MM.1S (cell line): ENCODE results near the gene TMCO1.

Experiments
- DNase-seq: peaks from one replicate; pipeline ENCODE4 v3.0.0-alpha.2; 2015
- H2AFZ ChIP-seq: fragments of 300-600 bp; sonication (generic); 2 replicates; pipeline ENCODE4 v1.6.0; 2016; ENCODE audit warnings: antibody characterized with exemption, low read length
- H3F3A ChIP-seq: fragments of 300-600 bp; sonication (generic); 2 replicates; pipeline ENCODE4 v1.6.1; 2016; ENCODE audit warnings: mild to moderate bottlenecking, antibody characterized with exemption, low read length, moderate library complexity, mixed read lengths; ENCODE audit not compliant: insufficient read depth
- H3K27ac ChIP-seq: fragments of 300-600 bp; sonication (generic); 2 replicates; pipeline ENCODE4 v1.5.1; 2016; ENCODE audit warnings: mild to moderate bottlenecking, low read length
- H3K27me3 ChIP-seq: fragments of 300-600 bp; sonication (generic); replicated peaks from 2 replicates; pipeline ENCODE4 v1.6.0; 2016; ENCODE audit warnings: low read length; ENCODE audit not compliant: insufficient read depth
- H3K36me3 ChIP-seq: fragments of 300-600 bp; sonication (generic); replicated peaks from 2 replicates; pipeline ENCODE4 v1.6.1; 2016; ENCODE audit warnings: mild to moderate bottlenecking, low read length, mixed read lengths; ENCODE audit not compliant: insufficient read depth
- H3K4me1 ChIP-seq: fragments of 300-600 bp; sonication (generic); 2 replicates; pipeline ENCODE4 v1.6.1; 2016; ENCODE audit warnings: low read length, mixed read lengths
- H3K4me2 ChIP-seq: fragments of 300-600 bp; sonication (generic); 2 replicates; pipeline ENCODE4 v1.6.0; 2016; ENCODE audit warnings: low read depth, low read length
- H3K4me3 ChIP-seq: fragments of 300-600 bp; sonication (generic); 2 replicates; pipeline ENCODE4 v1.5.1; 2016; ENCODE audit warnings: low read length, mixed read lengths
- H3K79me2 ChIP-seq: fragments of 300-600 bp; sonication (generic); 2 replicates; pipeline ENCODE4 v1.6.1; 2016; ENCODE audit warnings: mixed run types, low read length, mixed read lengths
- H3K9ac ChIP-seq: fragments of 300-600 bp; sonication (generic); 2 replicates; pipeline ENCODE4 v1.6.1; 2016; ENCODE audit warnings: low read length, mixed read lengths
- H3K9me2 ChIP-seq: fragments of 300-600 bp; sonication (generic); replicated peaks from 2 replicates; pipeline ENCODE4 v1.6.1; 2016; ENCODE audit warnings: mild to moderate bottlenecking, low read length, mixed read lengths; ENCODE audit not compliant: insufficient read depth
- H3K9me3 ChIP-seq: fragments of 300-600 bp; sonication (generic); replicated peaks from 2 replicates; pipeline ENCODE4 v1.6.1; 2016; ENCODE audit warnings: mild to moderate bottlenecking, low read length, mixed read lengths; ENCODE audit not compliant: insufficient read depth
- H4K20me1 ChIP-seq: fragments of 300-600 bp; sonication (generic); 2 replicates; pipeline ENCODE4 v1.6.1; 2016; ENCODE audit warnings: mild to moderate bottlenecking, low read length, moderate library complexity, mixed read lengths; ENCODE audit not compliant: insufficient read depth
- EZH2 ChIP-seq: fragments of 300-600 bp; sonication (generic); optimal IDR thresholded peaks from 2 replicates; pipeline ENCODE3; 2017; ENCODE audit warnings: low read depth, mild to moderate bottlenecking, antibody characterized with exemption, low read length, mixed read lengths
- EZH2phosphoT487 ChIP-seq: fragments of 300-600 bp; sonication (generic); IDR thresholded peaks from 2 replicates; pipeline ENCODE4 v1.6.1; 2018; ENCODE audit warnings: antibody characterized with exemption, low read length
- TF ChIP-seq, protein P1 (sequence below): fragments of 300-600 bp; sonication (generic); IDR thresholded peaks from 2 replicates; pipeline ENCODE4 v1.5.1; 2016; ENCODE audit warnings: antibody characterized with exemption, low read length, mixed read lengths

Gene TMCO1

GRCh38 chr1:165773324-165773965, 4.8 kb upstream of the TMCO1 start:
- no peak overlapping the region for H3K4me3 ChIP-seq
- H3K4me2 ChIP-seq: no peak overlapping the region
- H3K79me2 ChIP-seq: peaks cover 12% of the 10 kb centered on the region
- H2AFZ ChIP-seq: no peak overlapping the region
- no peaks in the 10 kb centered on the region for H3K27me3 ChIP-seq
- DNase-seq: peak; percentile 4
- no peak overlapping the region for H3K9ac ChIP-seq
- H3K27ac ChIP-seq: no peak overlapping the region
- H3K9me3 ChIP-seq: no peaks in the 10 kb centered on the region
- TF ChIP-seq EZH2phosphoT487 (no peak), EZH2 (no peak)
- TF ChIP-seq, protein P1, sequence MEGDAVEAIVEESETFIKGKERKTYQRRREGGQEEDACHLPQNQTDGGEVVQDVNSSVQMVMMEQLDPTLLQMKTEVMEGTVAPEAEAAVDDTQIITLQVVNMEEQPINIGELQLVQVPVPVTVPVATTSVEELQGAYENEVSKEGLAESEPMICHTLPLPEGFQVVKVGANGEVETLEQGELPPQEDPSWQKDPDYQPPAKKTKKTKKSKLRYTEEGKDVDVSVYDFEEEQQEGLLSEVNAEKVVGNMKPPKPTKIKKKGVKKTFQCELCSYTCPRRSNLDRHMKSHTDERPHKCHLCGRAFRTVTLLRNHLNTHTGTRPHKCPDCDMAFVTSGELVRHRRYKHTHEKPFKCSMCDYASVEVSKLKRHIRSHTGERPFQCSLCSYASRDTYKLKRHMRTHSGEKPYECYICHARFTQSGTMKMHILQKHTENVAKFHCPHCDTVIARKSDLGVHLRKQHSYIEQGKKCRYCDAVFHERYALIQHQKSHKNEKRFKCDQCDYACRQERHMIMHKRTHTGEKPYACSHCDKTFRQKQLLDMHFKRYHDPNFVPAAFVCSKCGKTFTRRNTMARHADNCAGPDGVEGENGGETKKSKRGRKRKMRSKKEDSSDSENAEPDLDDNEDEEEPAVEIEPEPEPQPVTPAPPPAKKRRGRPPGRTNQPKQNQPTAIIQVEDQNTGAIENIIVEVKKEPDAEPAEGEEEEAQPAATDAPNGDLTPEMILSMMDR: no peak
- H3K4me1 ChIP-seq: peaks cover 3% of the 10 kb centered on the region; the same call in 1 of the 2 replicates
- H3F3A ChIP-seq: peaks cover 12% of the 10 kb centered on the region
- no peaks in the 10 kb centered on the region for H4K20me1 ChIP-seq
- H3K9me2 ChIP-seq: no peaks in the 10 kb centered on the region
- no peaks in the 10 kb centered on the region for H3K36me3 ChIP-seq

DNA sequence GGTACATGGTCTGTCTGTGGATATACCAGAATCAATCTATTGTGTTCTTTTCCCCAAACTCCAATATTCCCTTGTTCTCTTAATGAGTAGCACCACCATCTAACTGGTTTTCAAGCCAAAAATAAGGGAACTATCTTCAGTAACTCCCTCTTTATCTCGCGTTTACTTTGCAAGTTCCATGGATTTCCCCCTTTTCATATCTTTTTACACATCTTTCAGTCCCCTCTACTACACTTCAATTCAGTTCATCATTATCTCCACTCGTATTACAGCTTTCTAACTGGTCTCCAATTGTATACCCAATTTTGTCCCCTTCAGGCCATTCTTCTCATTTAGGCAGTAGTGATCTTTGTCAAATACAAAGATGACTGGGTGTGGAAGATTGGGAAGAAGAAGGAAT, 4.1 kb upstream of the TMCO1 start:
- no peak for DNase-seq
- H3K36me3 ChIP-seq: no peaks in the 10 kb centered on the region
- H3K4me2 ChIP-seq: no peak overlapping the region
- no peak overlapping the region for H2AFZ ChIP-seq
- no peaks in the 10 kb centered on the region for H4K20me1 ChIP-seq
- H3K4me1 ChIP-seq: peaks cover 7% of the 10 kb centered on the region; the same call in 1 of the 2 replicates
- H3K79me2 ChIP-seq: peaks cover 19% of the 10 kb centered on the region
- H3F3A ChIP-seq: peaks cover 17% of the 10 kb centered on the region
- TF ChIP-seq, protein P1: no peak
- TF ChIP-seq EZH2 (no peak), EZH2phosphoT487 (no peak)
- no peak overlapping the region for H3K27ac ChIP-seq
- H3K9me3 ChIP-seq: no peaks in the 10 kb centered on the region
- no peak overlapping the region for H3K9ac ChIP-seq
- no peaks in the 10 kb centered on the region for H3K9me2 ChIP-seq
- H3K4me3 ChIP-seq: no peak overlapping the region
- no peaks in the 10 kb centered on the region for H3K27me3 ChIP-seq

DNA sequence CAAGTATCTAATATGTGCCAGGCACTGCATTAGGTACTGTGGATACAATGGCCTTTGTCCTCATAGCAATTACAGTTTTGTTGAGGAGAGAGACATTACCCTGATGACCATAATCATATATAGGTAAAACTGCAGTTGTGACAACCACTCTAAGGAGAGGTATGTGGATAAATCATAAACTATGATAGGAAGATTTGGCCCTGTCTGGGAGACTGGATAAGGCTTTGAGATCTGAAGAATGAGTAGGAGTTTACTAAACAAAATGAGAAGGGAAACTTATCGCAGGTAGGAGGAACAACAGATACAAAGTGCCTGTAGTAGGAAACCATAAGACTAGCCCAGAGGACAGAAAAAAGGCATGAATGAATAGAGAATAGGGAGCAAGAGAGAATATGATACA, 4.4 kb downstream of the TMCO1 start:
- DNase-seq: peak; percentile 3
- H4K20me1 ChIP-seq: no peaks in the 10 kb centered on the region
- H3K9ac ChIP-seq: no peak overlapping the region
- peaks cover 11% of the 10 kb centered on the region for H3F3A ChIP-seq
- peaks cover 79% of the 10 kb centered on the region for H3K79me2 ChIP-seq
- no peaks in the 10 kb centered on the region for H3K9me3 ChIP-seq
- TF ChIP-seq, protein P1: no peak
- no peak for TF ChIP-seq EZH2phosphoT487
- TF ChIP-seq EZH2: no peak
- H3K27me3 ChIP-seq: no peaks in the 10 kb centered on the region
- no peak overlapping the region for H3K27ac ChIP-seq
- peaks cover 9% of the 10 kb centered on the region for H3K36me3 ChIP-seq
- H3K4me3 ChIP-seq: no peak overlapping the region
- H3K4me1 ChIP-seq: peaks cover 12% of the 10 kb centered on the region; the same call in 1 of the 2 replicates
- H2AFZ ChIP-seq: no peak overlapping the region
- H3K4me2 ChIP-seq: no peak overlapping the region
- H3K9me2 ChIP-seq: no peaks in the 10 kb centered on the region
